Muscle layer of duodenum (tissue), 2 donors: ENCODE results near the gene NUP210L.
A peak's percentile ranks its signal among the peaks of the same experiment; 100 is the strongest.

Experiments
- H3K27ac ChIP-seq: one replicate; pipeline ENCODE4 v1.7.0; 2013; ENCODE audit warnings: mild to moderate bottlenecking, low read length
- H3K27me3 ChIP-seq: one replicate; pipeline ENCODE4 v1.7.0; 2013; ENCODE audit warnings: low read depth, mild to moderate bottlenecking, control low read depth, low read length
- H3K36me3 ChIP-seq, 2 donors: one replicate each; pipeline ENCODE4 v1.7.0; 2013; ENCODE audit warnings: low read length in 2 of 2, control low read depth in 1 of 2, mild to moderate bottlenecking in 1 of 2; ENCODE audit not compliant: insufficient read depth in 2 of 2, control insufficient read depth in 1 of 2
- H3K4me1 ChIP-seq, 2 donors: one replicate each; pipeline ENCODE4 v1.7.0; 2013; ENCODE audit warnings: low read length in 2 of 2, mild to moderate bottlenecking in 2 of 2, control low read depth in 1 of 2, moderate library complexity in 1 of 2; ENCODE audit not compliant: insufficient read depth in 2 of 2, control insufficient read depth in 1 of 2
- H3K4me3 ChIP-seq, 2 donors: one replicate each; pipeline ENCODE4 v1.7.0; 2013; ENCODE audit warnings: low read length in 2 of 2, low read depth in 1 of 2, mild to moderate bottlenecking in 1 of 2
- H3K9me3 ChIP-seq, 2 donors: one replicate each; pipeline ENCODE4 v1.7.0; 2013; ENCODE audit warnings: low read length in 2 of 2, control low read depth in 1 of 2, mild to moderate bottlenecking in 1 of 2; ENCODE audit not compliant: control insufficient read depth in 1 of 2
- donor health status: healthy.

NUP210L gene

GRCh38 chr1:153976819-153977249, 178.0 kb downstream of the NUP210L start:
- H3K9me3 ChIP-seq: no peaks in the 10 kb centered on the region
- peaks cover 26% of the 10 kb centered on the region in 2 donors for H3K36me3 ChIP-seq
- H3K4me3 ChIP-seq: peak overlapping the region; percentile 90 to 92
- H3K27ac ChIP-seq: peak overlapping the region; percentile 90
- H3K27me3 ChIP-seq: no peaks in the 10 kb centered on the region
- H3K4me1 ChIP-seq: peaks cover 12 to 24% of the 10 kb centered on the region in 2 donors

DNA sequence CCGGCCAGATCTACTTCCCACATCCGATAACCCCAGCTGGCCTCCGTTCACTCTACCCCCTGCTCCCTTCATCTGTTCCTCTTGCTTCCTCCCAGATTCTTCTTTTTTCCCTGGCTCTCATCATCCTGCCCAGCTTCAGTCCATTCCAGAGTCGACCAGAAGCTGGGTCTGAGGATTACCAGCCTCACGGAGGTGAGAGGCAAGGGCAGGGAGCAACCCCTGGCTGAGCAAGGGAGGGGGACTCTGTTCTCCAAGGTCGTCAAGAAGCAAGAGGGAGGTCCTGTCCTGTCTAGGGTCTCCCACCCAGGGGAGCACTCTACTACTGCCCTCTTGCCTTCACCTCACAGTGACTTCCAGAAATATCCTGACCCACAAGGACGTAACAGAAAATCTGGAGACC, 181.3 kb downstream of the NUP210L start:
- H3K4me1 ChIP-seq: peaks cover 12 to 26% of the 10 kb centered on the region in 2 donors
- no peak overlapping the region for H3K27ac ChIP-seq
- peaks cover 22 to 24% of the 10 kb centered on the region in 2 donors for H3K36me3 ChIP-seq
- H3K27me3 ChIP-seq: no peaks in the 10 kb centered on the region
- H3K4me3 ChIP-seq: no peak overlapping the region
- no peaks in the 10 kb centered on the region for H3K9me3 ChIP-seq

GRCh38 chr1:153973071-153973470, 181.8 kb downstream of the NUP210L start:
- Histone ChIP-seq H3K36me3 (peaks cover 22 to 24% of the 10 kb centered on the region in 2 donors), H3K9me3 (no peaks in the 10 kb centered on the region), H3K27ac (no peak overlapping the region), H3K27me3 (no peaks in the 10 kb centered on the region), H3K4me3 (no peak overlapping the region), H3K4me1 (peaks cover 12 to 26% of the 10 kb centered on the region in 2 donors)

GRCh38 chr1:153970346-153970745, 184.5 kb downstream of the NUP210L start:
- no peak overlapping the region for H3K4me3 ChIP-seq
- no peaks in the 10 kb centered on the region for H3K27me3 ChIP-seq
- no peaks in the 10 kb centered on the region for H3K9me3 ChIP-seq
- H3K36me3 ChIP-seq: peaks cover 22 to 24% of the 10 kb centered on the region in 2 donors
- H3K4me1 ChIP-seq: peaks cover 8 to 19% of the 10 kb centered on the region in 2 donors
- no peak overlapping the region for H3K27ac ChIP-seq

DNA sequence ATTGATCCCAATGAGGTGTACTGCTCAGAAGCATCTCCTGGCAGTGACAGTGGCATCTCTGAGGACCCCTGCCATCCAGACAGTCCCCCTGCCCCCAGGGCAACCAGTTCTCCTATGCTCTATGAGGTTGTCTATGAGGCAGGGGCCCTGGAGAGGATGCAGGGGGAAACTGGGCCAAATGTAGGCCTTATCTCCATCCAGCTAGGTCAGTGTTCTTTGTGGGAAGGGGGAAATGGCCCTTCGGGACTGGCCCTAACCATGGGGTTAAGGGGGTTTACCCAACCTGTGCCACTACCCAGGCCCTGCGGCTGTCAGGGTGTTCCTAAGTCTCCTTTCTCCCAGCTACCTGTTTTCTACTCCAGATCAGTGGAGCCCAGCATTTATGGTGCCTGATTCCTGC, 185.9 kb downstream of the NUP210L start:
- peak overlapping the region in 1 of 2 donors; percentile 65 for H3K4me3 ChIP-seq

DNA sequence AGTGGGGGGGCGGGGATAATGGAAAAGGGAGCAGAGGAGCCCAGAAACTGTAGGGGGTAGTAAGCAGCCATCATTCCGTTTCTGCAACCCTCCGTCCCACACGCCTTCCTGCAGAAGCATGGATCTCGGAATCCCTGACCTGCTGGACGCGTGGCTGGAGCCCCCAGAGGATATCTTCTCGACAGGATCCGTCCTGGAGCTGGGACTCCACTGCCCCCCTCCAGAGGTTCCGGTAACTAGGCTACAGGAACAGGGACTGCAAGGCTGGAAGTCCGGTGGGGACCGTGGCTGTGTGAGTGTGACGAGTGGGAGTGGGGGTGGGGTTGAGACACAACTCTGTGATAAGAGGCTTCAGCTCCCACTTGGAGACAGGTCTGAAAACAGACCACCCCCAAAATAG, 186.5 kb downstream of the NUP210L start:
- H3K36me3 ChIP-seq: peaks cover 6 to 7% of the 10 kb centered on the region in 2 donors
- peaks cover 11 to 23% of the 10 kb centered on the region in 2 donors for H3K4me1 ChIP-seq
- H3K27me3 ChIP-seq: no peaks in the 10 kb centered on the region
- peak overlapping the region; percentile 65 to 82 for H3K4me3 ChIP-seq
- no peaks in the 10 kb centered on the region for H3K9me3 ChIP-seq
- peak overlapping the region; percentile 90 for H3K27ac ChIP-seq

More for the DNA sequence above, 185.9 kb downstream of the NUP210L start:
- Histone ChIP-seq H3K27ac (no peak overlapping the region), H3K36me3 (peaks cover 11 to 13% of the 10 kb centered on the region in 2 donors), H3K9me3 (no peaks in the 10 kb centered on the region), H3K27me3 (no peaks in the 10 kb centered on the region), H3K4me1 (peaks cover 11 to 23% of the 10 kb centered on the region in 2 donors)

DNA sequence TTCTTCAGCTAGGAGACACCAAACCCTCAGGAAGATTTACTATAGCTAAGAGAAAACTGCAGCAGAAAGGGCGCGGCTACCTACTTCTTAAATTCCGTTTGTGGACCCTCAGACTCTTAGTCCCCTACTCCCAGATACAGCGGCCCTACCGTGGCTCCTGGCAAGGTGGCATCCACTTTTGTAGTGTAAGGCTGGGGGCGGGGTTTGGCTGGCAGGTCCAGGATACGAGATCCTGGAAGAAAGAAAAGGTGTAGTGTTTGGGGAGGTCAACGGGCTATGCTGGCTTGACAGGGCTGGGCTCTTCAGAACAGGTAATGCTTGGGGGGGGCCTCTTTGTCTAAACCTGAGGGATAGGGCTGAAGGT, 186.9 kb downstream of the NUP210L start:
- Histone ChIP-seq H3K4me1 (peaks cover 11 to 23% of the 10 kb centered on the region in 2 donors), H3K4me3 (peak overlapping the region; percentile 65 to 82), H3K9me3 (no peaks in the 10 kb centered on the region), H3K27ac (peak overlapping the region; percentile 90), H3K27me3 (no peaks in the 10 kb centered on the region), H3K36me3 (peaks cover 3% of the 10 kb centered on the region in 2 donors)

GRCh38 chr1:153967107-153967999, 187.5 kb downstream of the NUP210L start, which contains the start of gene CREB3L4:
TSS of gene CREB3L4 (plus strand) at chr1:153967902. CDS start at chr1:153968526, 624 bp downstream.
- Histone ChIP-seq H3K9me3 (no peaks in the 10 kb centered on the region), H3K27ac (peak within 1 kb of the TSS; percentile 90), H3K4me1 (peaks cover 11 to 27% of the 10 kb centered on the region in 2 donors), H3K36me3 (no peaks in the 10 kb centered on the region), H3K4me3 (peak within 1 kb of the TSS; percentile 65 to 82), H3K27me3 (no peaks in the 10 kb centered on the region)

DNA sequence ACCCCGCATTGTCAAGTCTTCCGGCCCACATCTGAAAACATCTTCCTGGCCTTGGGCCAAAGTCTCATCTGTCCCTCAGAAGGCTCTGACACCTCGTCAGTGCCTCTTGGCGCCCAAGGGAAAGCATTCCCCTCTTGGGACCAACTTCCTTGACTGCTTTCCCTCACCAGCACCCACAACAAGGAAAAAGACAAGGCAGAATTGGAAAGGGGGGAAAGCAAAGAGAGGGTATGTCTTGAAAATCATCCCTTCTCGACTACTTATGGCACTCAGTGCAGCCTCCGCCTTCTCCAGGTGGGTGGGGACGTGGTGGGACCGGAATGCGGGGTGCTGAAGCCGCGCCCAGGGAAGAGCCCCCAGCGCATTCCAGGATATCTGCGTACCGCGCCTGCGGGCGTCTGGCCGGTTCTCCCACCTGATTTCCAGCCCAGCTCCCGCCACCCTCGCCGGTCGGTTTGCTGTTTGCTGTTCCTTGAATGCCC, 191.0 kb downstream of the NUP210L start:
- Histone ChIP-seq H3K9me3 (no peaks in the 10 kb centered on the region), H3K4me3 (peak overlapping the region; percentile 81 to 84), H3K36me3 (peaks cover 6 to 10% of the 10 kb centered on the region in 2 donors), H3K27ac (peak overlapping the region; percentile 94), H3K4me1 (peaks cover 28 to 49% of the 10 kb centered on the region in 2 donors), H3K27me3 (no peaks in the 10 kb centered on the region)

DNA sequence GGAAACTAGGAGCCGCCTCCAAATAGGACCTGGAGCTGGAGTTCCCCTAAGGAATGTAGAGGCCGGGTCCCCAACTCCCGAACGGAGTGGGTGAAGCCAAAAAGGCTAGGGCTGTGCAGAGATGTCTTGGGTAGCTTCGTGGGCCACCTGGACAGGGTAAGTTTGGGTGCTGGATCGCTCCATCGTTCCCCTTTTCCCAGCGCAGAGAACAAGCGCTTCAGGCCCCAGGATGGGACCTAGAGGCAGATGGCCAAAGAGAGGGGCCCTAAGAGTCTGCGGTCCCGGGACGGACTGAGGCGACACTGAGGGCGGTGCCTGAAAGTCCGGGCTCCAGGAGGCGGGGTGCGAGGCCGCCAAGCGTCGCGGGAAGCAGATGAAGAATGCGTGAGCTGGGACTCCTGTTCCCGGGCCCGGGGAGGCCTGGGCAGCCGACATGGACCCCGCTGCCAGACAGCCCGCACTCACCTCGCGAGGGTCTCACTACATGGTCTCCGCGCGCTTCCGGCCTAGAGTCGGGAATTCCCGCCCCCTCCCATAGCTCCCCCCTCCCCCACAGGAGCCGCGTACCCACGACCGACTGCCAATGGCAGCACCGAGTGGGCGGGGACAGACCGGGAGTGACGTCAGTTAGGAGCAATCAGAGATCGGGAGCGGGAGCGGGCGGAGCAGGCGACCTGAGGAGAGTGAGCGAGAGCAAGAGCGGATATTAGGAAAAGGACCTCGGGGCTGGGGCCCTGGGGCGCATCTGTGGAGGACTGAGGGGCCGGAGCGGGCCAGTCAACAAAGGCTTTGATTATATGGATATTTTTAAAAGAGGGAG, 191.6 kb downstream of the NUP210L start, which contains the start of gene SLC39A1:
TSS of gene SLC39A1 (minus strand) at position 508 of the 820 bp plus-strand sequence. CDS start 822 bp downstream, outside the sequence.
- Histone ChIP-seq H3K36me3 (peaks cover 8 to 10% of the 10 kb centered on the region in 2 donors), H3K4me1 (peaks cover 30 to 45% of the 10 kb centered on the region in 2 donors), H3K27ac (peak within 1 kb of the TSS; percentile 94), H3K27me3 (no peaks in the 10 kb centered on the region), H3K4me3 (peak within 1 kb of the TSS; percentile 81 to 84), H3K9me3 (no peaks in the 10 kb centered on the region)
